Activated naive CD4-positive, alpha-beta T cell treated with anti-CD3 and anti-CD28 coated beads, Interleukin-2, amount 10 ng/mL, durations not matched to agents 5 hours and 36 hours (primary cell): ENCODE results near the gene TPST1. TPM values are rescaled to one million over a fixed set of nuclear protein-coding genes. Genes with fewer than 3 reads are reported as not detected.

ENCODE experiments used
- total RNA-seq, 2 experiments: library from RNA; stranded (reverse); gene quantifications; one replicate each; pipeline ENCODE4 v1.2.3, GENCODE V29; 2021

Gene TPST1
- total RNA-seq: 1 to 10 TPM; 2.8 to 4.2 TPM

DNA sequence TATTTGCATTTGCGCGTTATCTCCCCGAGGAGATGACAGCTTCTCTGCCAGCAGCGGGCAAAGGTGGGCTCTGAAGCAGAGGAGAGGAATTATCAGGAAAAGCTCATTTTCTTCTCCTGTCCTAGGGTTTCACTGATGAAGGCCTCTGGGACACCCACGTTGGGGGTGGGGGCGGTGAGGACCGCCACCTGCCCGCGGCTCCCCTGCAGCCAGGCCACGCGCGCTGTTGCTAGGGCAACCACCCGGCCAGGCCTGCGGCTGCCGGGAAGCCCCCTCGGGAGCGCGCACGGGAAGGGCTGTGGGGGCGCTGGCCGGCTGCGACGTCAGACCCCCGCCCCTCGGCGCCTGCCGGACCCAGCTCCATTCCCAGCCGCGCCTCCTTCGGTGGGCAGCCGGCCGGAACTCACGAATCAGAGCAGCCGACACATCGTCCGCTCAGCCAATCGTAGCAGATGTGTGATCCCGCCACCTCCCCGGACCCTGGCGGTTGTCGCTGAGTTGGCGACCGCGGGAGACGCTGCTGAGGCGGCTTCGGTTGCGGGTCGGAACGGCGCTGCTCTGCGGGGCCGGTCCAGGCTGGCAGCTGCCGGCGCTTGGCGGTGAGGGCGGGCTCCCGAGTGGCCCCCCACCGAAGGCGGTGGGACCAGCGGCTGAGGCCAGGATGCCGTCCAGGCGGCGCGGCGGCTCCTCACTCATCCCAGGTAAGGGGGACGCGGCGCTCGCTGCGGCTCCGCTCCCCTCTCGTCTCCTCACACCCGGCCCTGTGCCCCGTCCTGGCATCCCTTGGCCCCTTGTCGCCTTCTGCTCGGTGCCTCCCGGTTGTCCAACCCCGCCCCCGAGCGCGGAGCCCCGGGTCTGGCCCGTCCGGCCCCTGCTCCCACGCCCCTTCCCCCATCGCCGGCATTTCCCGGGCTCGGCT, at the start of gene TPST1:
Gene TPST1, plus strand, starts transcription at position 513 of the 919 bp plus-strand sequence. CDS start 35,092 bp downstream, outside the sequence.

Other genes with a start within 250 kb of the TPST1 start
- 10 to 100 TPM; 61.1 to 64.3 TPM for gene GUSB, start 223.1 kb upstream of the TPST1 start, total RNA-seq
- gene ASL, start 129.5 kb upstream of the TPST1 start, total RNA-seq: 10 to 100 TPM; 32.0 to 34.0 TPM
- 10 to 100 TPM; 25.5 to 26.5 TPM for gene CRCP, start 90.5 kb upstream of the TPST1 start, total RNA-seq